ENCODE data around the gene ZDHHC4. TPM values are rescaled to one million over a fixed set of nuclear protein-coding genes. Genes with fewer than 3 reads are reported as not detected.

Gene ZDHHC4
- total and polyA plus RNA-seq, 9 of the 15 experiments (the other 6 are each of a cell fraction or from before 2014, with no cell fraction given), result 33.4 to 106 (median 58.3) TPM

DNA sequence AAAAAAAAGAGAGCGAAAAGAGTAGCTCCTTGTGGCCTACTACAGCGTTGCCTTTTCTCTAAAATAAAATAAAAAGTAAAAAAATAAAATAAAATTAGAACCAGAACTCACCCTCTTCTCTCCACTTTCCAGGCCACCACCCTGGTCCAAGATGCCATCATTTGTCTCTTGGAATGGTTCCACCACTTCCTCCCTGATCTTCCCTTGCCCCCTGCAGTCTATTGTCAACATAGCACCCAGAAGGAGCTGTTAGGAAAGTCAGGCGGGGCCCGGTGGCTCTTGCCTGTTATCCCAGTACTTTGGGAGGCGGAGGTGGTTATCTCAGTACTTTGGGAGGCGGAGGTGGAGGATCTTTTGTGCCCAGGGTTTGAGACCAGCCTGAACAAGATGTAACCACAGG is 18.4 kb upstream of the ZDHHC4 start (continued):
- TF ChIP-seq, protein P1, sequence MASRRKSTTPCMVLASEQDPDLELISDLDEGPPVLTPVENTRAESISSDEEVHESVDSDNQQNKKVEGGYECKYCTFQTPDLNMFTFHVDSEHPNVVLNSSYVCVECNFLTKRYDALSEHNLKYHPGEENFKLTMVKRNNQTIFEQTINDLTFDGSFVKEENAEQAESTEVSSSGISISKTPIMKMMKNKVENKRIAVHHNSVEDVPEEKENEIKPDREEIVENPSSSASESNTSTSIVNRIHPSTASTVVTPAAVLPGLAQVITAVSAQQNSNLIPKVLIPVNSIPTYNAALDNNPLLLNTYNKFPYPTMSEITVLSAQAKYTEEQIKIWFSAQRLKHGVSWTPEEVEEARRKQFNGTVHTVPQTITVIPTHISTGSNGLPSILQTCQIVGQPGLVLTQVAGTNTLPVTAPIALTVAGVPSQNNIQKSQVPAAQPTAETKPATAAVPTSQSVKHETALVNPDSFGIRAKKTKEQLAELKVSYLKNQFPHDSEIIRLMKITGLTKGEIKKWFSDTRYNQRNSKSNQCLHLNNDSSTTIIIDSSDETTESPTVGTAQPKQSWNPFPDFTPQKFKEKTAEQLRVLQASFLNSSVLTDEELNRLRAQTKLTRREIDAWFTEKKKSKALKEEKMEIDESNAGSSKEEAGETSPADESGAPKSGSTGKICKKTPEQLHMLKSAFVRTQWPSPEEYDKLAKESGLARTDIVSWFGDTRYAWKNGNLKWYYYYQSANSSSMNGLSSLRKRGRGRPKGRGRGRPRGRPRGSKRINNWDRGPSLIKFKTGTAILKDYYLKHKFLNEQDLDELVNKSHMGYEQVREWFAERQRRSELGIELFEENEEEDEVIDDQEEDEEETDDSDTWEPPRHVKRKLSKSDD (conservative IDR thresholded peaks at IDR 0.05; ENCODE audit: low read length), result no peak
- no peak for TF ChIP-seq SLC30A9 (CRISPR knock-in tag; IDR thresholded peaks at IDR 0.05)
- no peak for TF ChIP-seq POU5F1 (IDR thresholded peaks at IDR 0.05; ENCODE audit: borderline replicate concordance, low read depth, low read length, partially characterized antibody)
- TF ChIP-seq EHMT2 (IDR thresholded peaks at IDR 0.05), result no peak

DNA sequence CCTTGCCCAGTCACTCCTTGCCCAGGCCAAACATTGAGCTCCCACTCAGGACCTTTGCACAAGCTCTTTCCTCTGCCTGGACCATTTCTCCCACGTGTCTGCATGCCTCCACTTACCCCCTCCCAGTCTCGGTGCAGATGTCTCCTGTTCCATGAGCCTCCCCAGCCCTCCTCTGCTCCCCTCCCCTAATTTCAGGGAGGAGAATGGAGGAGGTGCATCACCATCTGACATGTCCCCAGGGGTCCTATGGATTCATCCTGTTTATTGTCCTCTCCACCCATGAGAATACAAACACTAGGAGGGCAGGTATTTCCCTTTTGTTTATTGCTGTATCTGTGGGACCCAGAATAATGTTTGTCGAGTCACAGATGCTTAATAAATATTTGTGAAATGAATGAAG is 17.4 kb upstream of the ZDHHC4 start:
- DNase-seq (ENCODE audit: extremely low read depth in 1 of 4, low spot score in 3 of 4), result no peak
- in situ Hi-C loops (cut with MboI) (no loop called here), intact Hi-C loops (cut with micrococcal nuclease) (loop anchor here (2.0 kb wide), 1 partner anchor 43 kb away; no protein-coding TSS in a partner anchor)
- Histone ChIP-seq H3K36me3 (ENCODE audit: control insufficient read depth, insufficient read depth, low read length) (no peaks in the 10 kb centered on the region), H4K20me1 (replicated peaks; ENCODE audit: control insufficient read depth, insufficient read depth, low read length) (no peaks in the 10 kb centered on the region), H3K9me1 (ENCODE audit: control insufficient read depth, insufficient read depth, low read length) (no peaks in the 10 kb centered on the region), H3K27ac (ENCODE audit: extremely low read depth, low read depth, low read length) (no peak overlapping the region), H3K4me1 (replicated peaks in 1 of 2; ENCODE audit: control insufficient read depth in 2 of 2, insufficient read depth in 2 of 2, low read length in 2 of 2) (0 out of 5 replicates have a peak, but pooled peaks cover 0 to 5% of the 10 kb centered on the region in 2 experiments), H3K79me2 (ENCODE audit: control insufficient read depth, insufficient read depth, low read length) (no peaks in the 10 kb centered on the region), H3K27me3 (ENCODE audit: control insufficient read depth in 2 of 2, insufficient read depth in 2 of 2, low read length in 2 of 2) (peaks cover 13 to 33% of the 10 kb centered on the region in 2 experiments; a peak in 4 of 5 replicates), H3K9me3 (replicated peaks; ENCODE audit: control insufficient read depth, insufficient read depth, low read depth, low read length) (no peaks in the 10 kb centered on the region), H2AFZ (ENCODE audit: low read depth, low read length) (no peak overlapping the region), H3K9ac (ENCODE audit: insufficient read depth in 1 of 2, low read depth in 2 of 2, low read length in 2 of 2) (0 out of 4 replicates have a peak overlapping the region, but pooled peaks of 1 of the 2 experiments have one; percentile 17), H3K4me3 (no peak overlapping the region), H3K4me2 (ENCODE audit: insufficient read depth, low read length) (no peak overlapping the region)
- no peak for FAIRE-seq
- ChIA-PET CTCF (ENCODE audit: low intra/inter-chr PET ratio) (interaction anchor here (0.7 kb wide), 1 partner anchor 44 kb away, joined by 4 read pairs; no protein-coding TSS in a partner anchor), POLR2A (no interaction called here)
- no peak for ATAC-seq
- BruUV-seq (replicated peaks), result no TSS peak
- WGBS (ENCODE audit: insufficient coverage, low coverage, missing lambda C conversion rate), result 0% methylated on average over 3 of the region's 3 CpGs
- TF ChIP-seq MTA1 (IDR thresholded peaks at IDR 0.05; ENCODE audit: borderline replicate concordance), result no peak
- TF ChIP-seq ZNF551 (CRISPR knock-in tag; IDR thresholded peaks at IDR 0.05), result no peak
- no peak for TF ChIP-seq DMBX1 (CRISPR knock-in tag; IDR thresholded peaks at IDR 0.05; ENCODE audit: borderline replicate concordance)
- TF ChIP-seq, protein P2, sequence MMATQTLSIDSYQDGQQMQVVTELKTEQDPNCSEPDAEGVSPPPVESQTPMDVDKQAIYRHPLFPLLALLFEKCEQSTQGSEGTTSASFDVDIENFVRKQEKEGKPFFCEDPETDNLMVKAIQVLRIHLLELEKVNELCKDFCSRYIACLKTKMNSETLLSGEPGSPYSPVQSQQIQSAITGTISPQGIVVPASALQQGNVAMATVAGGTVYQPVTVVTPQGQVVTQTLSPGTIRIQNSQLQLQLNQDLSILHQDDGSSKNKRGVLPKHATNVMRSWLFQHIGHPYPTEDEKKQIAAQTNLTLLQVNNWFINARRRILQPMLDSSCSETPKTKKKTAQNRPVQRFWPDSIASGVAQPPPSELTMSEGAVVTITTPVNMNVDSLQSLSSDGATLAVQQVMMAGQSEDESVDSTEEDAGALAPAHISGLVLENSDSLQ (IDR thresholded peaks at IDR 0.05), result no peak
- TF ChIP-seq PYGO2 (tag; IDR thresholded peaks at IDR 0.05), result no peak
